ENCODE measurements around the gene FEV.

The FEV gene

GRCh38 chr2:218995561-218995960 lies 10.6 kb upstream of the FEV start:
- H3K79me2 ChIP-seq (ENCODE audit: insufficient read depth, low read depth): no peaks in the 10 kb centered on the region
- H3K27me3 ChIP-seq (ENCODE audit: insufficient read depth, low read depth): peaks cover 25% of the 10 kb centered on the region; the same call in 1 of the 2 replicates
- no peak overlapping the region for H2AFZ ChIP-seq (ENCODE audit: low read depth)
- no peaks in the 10 kb centered on the region for H4K20me1 ChIP-seq (ENCODE audit: insufficient read depth)
- peaks cover 7% of the 10 kb centered on the region for H3K4me1 ChIP-seq (ENCODE audit: low read depth, poor library complexity, severe bottlenecking)
- no peaks in the 10 kb centered on the region for H3K36me3 ChIP-seq (ENCODE audit: insufficient read depth)
- H3K9ac ChIP-seq: no peak overlapping the region
- no peak for TF ChIP-seq CTCF (conservative IDR thresholded peaks at IDR 0.05; ENCODE audit: low read depth, low read length)
- no peak overlapping the region for H3K27ac ChIP-seq
- H3K4me3 ChIP-seq (IDR thresholded peaks at IDR 0.05; ENCODE audit: insufficient read depth, low read depth, low read length): peak overlapping the region; percentile 34
- no peak overlapping the region; the same call in 1 of the 2 replicates for H3K4me2 ChIP-seq

GRCh38 chr2:218993345-218994315 lies 8.6 kb upstream of the FEV start, which contains the start of gene CRYBA2:
CRYBA2 (minus strand) TSS chr2:218993422; CDS start chr2:218993176, 246 bp downstream.
- peaks cover 23% of the 10 kb centered on the region; the same call in 1 of the 2 replicates for H3K27me3 ChIP-seq (ENCODE audit: insufficient read depth, low read depth)

GRCh38 chr2:218992703-218993344 lies 7.8 kb upstream of the FEV start:
- H4K20me1 ChIP-seq (ENCODE audit: insufficient read depth): no peaks in the 10 kb centered on the region
- H3K4me2 ChIP-seq: peak overlapping the region; percentile 40
- no peaks in the 10 kb centered on the region for H3K79me2 ChIP-seq (ENCODE audit: insufficient read depth, low read depth)
- TF ChIP-seq CTCF (conservative IDR thresholded peaks at IDR 0.05; ENCODE audit: low read depth, low read length): no peak
- H3K9ac ChIP-seq: no peak overlapping the region; the same call in 1 of the 2 replicates
- H3K4me3 ChIP-seq (IDR thresholded peaks at IDR 0.05; ENCODE audit: insufficient read depth, low read depth, low read length): no peak overlapping the region
- H2AFZ ChIP-seq (ENCODE audit: low read depth): peak overlapping the region; percentile 61
- H3K36me3 ChIP-seq (ENCODE audit: insufficient read depth): no peaks in the 10 kb centered on the region
- H3K27me3 ChIP-seq (ENCODE audit: insufficient read depth, low read depth): peaks cover 30% of the 10 kb centered on the region; the same call in 1 of the 2 replicates
- H3K4me1 ChIP-seq (ENCODE audit: low read depth, poor library complexity, severe bottlenecking): peaks cover 7% of the 10 kb centered on the region
- no peak overlapping the region for H3K27ac ChIP-seq

More at GRCh38 chr2:218993345-218994315, 8.6 kb upstream of the FEV start, which contains the start of gene CRYBA2:
- peak within 1 kb of the TSS; percentile 40 for H3K4me2 ChIP-seq
- H3K27ac ChIP-seq: no peak within 1 kb of the TSS
- H4K20me1 ChIP-seq (ENCODE audit: insufficient read depth): no peaks in the 10 kb centered on the region
- no peaks in the 10 kb centered on the region for H3K36me3 ChIP-seq (ENCODE audit: insufficient read depth)
- TF ChIP-seq CTCF (conservative IDR thresholded peaks at IDR 0.05; ENCODE audit: low read depth, low read length): no peak
- H3K4me3 ChIP-seq (IDR thresholded peaks at IDR 0.05; ENCODE audit: insufficient read depth, low read depth, low read length): no peak within 1 kb of the TSS
- peak within 1 kb of the TSS; percentile 61 for H2AFZ ChIP-seq (ENCODE audit: low read depth)
- H3K9ac ChIP-seq: no peak within 1 kb of the TSS; the same call in 1 of the 2 replicates
- no peaks in the 10 kb centered on the region for H3K79me2 ChIP-seq (ENCODE audit: insufficient read depth, low read depth)
- peaks cover 7% of the 10 kb centered on the region for H3K4me1 ChIP-seq (ENCODE audit: low read depth, poor library complexity, severe bottlenecking)

DNA sequence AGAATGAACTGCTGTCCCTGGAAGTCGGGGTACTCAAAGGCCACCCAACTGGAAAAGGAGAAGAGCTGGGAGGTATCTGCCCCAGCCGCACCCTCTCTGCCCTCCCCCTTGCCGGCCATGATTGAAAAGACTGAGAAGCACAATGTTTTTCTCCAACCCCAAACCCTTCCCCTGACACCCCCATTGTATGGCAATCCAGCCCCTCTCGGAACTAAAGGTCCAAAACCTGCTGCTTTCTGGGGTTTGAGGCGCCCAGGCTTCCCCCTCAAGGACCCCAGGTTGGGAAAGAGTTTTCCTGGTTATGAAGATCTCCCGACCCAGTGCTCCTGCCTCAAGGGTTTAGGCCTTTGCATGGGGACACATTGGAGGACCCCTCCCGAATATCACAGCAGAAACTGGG lies 7.2 kb upstream of the FEV start:
- Histone ChIP-seq H3K9ac (no peak overlapping the region), H3K4me1 (ENCODE audit: low read depth, poor library complexity, severe bottlenecking) (peaks cover 7% of the 10 kb centered on the region), H3K79me2 (ENCODE audit: insufficient read depth, low read depth) (no peaks in the 10 kb centered on the region), H3K27me3 (ENCODE audit: insufficient read depth, low read depth) (peaks cover 35% of the 10 kb centered on the region), H2AFZ (ENCODE audit: low read depth) (no peak overlapping the region), H3K36me3 (ENCODE audit: insufficient read depth) (no peaks in the 10 kb centered on the region), H3K4me3 (IDR thresholded peaks at IDR 0.05; ENCODE audit: insufficient read depth, low read depth, low read length) (no peak overlapping the region), H3K27ac (no peak overlapping the region), H3K4me2 (no peak overlapping the region), H4K20me1 (ENCODE audit: insufficient read depth) (no peaks in the 10 kb centered on the region)
- TF ChIP-seq CTCF (conservative IDR thresholded peaks at IDR 0.05; ENCODE audit: low read depth, low read length): no peak
